ENCODE measurements around the gene MYORG.

MYORG gene

DNA sequence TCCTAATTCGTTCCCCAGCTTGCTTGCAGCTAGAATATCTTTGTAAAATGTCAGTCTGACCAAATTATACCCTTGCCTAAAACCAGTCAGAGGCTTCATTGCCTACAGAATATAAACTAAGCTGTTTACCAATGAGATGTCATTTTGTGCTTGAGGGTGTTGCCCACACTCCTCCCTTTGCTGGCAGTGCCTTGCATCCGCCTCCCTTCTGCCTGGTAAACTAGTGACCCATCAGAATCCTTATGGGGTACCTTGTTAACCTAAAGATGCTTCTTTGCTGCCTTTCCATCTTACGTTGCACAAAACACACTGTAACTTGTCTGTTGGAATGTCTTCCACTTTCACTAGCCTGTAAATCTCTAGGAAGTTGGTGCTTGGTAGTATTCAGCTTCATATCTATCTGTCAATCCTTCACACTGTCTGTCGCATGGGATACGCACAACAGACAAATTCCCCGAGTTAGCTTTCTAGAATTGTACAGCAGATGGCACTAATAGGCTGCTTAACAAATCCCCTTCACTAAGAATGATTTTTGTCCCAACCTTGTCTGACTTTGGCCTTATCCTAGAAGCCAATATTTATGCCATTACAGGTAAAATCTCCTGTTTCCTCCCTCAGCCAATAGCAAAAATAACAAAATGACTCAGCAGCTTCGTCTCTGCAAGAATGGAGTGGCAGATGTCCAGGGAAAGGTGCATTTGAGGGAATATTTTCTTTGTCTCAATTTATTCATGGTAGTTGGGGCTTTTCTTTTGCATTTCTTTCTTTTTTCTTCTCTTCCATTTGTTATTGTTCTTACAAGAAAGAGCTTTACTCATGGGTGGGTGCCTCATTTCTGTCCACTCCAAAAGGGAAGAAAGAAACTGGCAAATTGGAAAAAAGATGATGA lies 44.4 kb downstream of the MYORG start:
- peak; percentile 44 to 57 (median 48) for DNase-seq

DNA sequence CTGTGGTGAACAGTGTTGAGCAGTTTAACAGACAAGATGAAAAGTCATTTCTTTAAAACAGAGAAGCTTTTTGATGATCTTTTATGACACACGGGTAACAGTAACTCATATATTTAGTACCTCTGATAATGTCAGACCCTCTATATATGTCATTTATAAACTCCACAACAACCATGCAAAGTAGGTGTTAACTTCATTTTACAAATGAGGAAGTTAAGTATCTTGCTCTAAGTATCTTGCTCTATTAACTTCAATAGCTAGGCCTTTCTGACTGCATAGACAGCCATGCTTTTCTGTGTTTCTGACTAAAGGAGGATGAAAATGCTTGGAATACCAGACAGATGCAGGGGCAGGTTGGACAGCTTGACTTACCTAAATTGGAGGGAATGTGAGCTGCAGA lies 45.5 kb downstream of the MYORG start:
- peak in 1 of 3 donors; percentile 22 for DNase-seq

DNA sequence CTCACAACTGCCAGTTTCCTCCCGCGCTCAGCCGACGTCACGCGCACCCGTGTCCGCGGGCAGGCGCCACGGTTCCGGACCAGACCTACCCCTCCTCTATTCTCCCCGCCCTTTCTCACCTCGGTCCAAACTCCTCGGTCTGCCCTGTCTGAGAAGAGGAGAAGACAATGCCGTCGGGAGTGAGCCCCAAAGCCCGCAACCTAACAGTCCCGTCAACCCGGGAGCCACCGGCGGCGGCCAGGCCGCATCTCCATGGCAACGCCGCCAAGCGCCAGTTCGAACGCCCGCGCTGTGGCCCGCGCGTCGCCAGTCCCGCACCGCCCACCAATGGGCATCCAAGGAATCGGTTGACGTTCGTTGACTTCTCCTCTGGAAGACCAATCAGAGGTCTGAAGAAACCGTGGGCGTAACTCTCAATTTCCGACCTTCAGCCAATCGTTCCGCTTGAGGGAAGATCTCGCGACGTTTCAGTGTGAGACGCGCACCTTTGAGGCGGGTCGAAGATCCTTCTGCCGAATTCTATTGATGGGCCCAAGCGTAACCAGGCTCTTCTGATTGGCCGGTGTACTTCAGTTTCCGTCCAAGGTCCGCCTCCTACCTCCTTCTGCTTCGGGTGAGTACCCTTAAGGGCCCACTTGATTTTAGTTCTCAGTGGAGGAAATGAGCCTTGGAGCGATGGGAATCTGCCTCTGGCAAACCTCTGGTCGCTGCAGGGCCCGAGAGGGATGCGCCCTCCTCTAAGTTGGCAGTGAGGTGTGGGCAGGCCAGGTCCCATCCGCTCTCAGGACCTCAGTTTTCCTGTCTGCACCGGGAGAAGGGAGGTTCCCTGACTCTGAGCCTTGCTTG lies 47.5 kb downstream of the MYORG start, which contains the start of the genes KIF24 and NUDT2:
Gene KIF24 (minus strand): TSS at position 282 of the 846 bp plus-strand sequence. CDS start 17,922 bp downstream, outside the sequence.
Gene NUDT2 (plus strand): TSS at position 583 of the 846 bp plus-strand sequence. CDS start 9,471 bp downstream, outside the sequence.
- peak; percentile 99 to 100 (median 100) for DNase-seq

DNA sequence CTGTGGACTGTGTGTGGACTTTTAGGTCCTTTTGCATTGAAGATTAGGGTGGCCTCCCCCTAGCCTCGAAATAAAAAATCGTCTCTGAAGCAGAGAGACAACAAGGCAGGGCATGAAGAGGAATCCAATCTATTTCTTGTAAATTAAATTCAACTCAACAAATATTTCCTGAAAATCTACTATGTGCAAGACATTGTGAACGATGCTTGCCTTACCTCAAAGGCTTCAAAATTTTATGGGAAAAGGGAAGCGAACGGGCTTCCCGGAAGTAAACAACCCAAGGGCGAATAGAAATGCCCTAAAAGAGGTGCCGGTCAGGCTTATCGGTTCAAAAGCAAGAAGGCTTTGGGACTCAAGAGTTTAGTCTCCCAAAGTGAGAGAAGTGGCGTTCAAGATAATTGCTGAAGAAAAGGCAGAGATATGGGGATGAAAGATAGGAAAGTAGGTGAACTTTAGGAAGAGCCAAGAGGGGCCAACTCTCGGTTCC lies 48.2 kb downstream of the MYORG start:
- peak in 1 of 3 donors; percentile 65 for DNase-seq

DNA sequence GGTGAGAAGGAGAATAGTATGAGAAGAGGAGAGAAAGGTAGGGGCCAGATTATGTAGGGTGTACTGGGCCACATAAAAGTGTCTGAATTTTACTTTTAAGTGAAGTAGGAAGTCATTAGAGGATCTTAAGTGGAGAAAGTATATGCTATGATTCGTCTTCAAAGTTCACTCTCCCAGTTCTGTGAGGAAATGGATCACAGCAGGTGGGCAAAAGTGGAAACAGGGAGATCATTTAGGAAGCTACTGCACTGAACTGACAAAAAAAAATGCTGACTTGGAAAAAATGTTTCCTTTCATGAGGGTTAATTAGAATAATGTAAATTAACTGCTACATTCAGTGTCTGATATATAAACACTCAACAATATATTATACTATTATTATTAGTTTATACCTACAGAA lies 50.0 kb downstream of the MYORG start:
- no peak for DNase-seq

DNA sequence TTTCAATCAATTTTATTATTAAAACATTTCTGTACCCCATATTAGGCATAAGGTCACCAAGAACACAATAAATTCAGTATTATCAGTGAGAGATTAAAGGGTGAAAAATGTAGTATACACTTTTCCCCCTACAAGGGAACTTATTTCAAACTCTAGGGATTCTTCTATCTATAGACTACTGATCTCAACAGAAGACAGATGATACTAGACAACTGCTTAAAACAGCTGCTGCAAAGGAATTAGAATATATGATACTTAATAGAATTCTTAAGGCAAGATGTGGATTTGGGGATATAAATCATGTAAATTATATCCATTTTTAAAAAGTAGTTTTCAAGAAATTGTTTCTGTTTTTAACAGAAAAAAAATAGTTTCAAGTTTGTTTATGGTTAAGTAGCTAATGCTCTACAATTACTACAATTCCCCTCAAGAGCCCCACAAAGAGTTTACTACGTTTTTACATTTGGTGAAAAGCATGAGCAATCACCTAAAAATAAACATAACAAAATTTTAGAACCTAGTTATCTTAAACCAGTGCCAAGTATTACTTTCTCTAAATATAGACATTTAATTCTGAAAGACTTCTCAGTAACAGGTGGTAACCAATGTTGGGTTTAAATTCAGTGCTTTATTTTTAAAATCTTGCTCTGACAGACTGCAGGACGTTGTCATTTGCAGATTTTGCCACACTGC lies 53.7 kb downstream of the MYORG start:
- no peak for DNase-seq

DNA sequence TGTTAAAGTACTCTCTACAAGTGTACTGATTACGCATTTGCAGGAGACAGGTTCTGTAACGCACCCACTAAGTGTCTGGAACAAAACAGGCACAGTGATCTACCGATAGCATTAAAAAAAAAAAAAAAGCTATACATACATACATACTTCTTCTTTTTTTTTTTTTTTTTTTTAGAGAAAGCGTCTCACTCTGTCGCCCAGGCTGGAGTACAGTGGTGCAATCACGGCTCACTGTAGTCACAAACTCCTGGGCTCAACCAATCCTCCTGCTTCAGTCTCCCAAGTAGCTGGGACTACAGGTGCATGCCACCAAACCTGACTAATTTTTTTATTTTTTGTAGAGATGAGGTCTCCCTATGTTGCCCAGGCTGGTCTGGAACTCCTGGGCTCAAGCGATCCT lies 55.2 kb downstream of the MYORG start:
- DNase-seq: peak in 1 of 3 donors; percentile 41

DNA sequence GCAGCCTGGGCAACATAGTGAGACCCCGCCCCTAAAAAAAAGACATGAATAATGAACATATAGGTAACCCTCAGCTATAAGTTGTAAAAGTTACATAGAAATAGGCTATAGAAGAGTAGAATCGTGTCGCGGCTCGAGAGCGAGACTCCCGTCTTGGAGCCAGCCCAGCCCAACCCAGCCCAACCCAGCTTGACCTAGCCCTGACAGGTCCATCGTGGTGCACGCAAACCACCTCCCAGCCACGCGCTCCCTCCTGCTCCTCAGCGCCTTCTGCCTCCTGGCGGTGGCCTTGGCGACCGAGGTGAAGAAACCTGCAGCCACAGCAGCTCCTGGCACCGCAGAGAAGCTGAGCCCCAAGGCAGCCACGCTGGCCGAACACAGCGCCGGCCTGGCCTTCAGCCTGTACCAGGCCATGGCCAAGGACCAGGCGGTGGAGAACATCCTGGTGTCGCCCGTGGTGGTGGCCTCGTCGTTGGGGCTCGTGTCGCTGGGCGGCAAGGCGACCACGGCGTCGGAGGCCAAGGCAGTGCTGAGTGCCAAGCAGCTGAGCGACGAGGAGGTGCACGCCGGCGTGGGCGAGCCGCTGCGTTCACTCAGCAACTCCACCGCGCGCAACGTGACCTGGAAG lies 58.4 kb downstream of the MYORG start:
- no peak for DNase-seq

DNA sequence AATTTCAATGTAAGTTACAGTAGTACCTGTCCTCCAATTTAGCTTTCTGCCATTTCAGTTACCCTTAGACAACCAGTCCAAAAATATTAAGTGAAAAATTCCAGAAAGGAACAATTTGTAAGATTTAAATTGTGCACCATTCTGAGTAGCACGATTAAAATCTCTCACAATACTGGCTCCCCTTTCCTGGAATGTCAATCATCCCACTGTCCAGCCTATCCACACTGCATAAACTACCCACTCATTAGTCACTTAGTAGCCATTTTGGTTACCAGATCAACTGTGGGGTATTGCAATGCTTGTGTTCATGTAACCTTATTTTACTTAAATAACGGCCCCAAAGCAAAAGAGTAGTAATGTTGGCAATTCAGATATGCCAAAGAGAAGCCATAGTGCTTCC lies 59.3 kb downstream of the MYORG start:
- DNase-seq: no peak

Measured in suppressor macrophage treated with lipopolysaccharide for 1 hour (primary cell).